HG03097 (cell line): Measurements from ENCODE around the gene ZNF181.
"Not testable (repeated sequence)": the region's sequence is repeated elsewhere in the genome, so short reads cannot be mapped to it uniquely, and the experiment has no call there.

ENCODE experiments used
- ATAC-seq: cut with Tn5 transposase; IDR thresholded peaks from one replicate; pipeline ENCODE4 v1.9.1; 2021; ENCODE audit not compliant: unreplicated experiment, low FRiP score

The ZNF181 gene

DNA sequence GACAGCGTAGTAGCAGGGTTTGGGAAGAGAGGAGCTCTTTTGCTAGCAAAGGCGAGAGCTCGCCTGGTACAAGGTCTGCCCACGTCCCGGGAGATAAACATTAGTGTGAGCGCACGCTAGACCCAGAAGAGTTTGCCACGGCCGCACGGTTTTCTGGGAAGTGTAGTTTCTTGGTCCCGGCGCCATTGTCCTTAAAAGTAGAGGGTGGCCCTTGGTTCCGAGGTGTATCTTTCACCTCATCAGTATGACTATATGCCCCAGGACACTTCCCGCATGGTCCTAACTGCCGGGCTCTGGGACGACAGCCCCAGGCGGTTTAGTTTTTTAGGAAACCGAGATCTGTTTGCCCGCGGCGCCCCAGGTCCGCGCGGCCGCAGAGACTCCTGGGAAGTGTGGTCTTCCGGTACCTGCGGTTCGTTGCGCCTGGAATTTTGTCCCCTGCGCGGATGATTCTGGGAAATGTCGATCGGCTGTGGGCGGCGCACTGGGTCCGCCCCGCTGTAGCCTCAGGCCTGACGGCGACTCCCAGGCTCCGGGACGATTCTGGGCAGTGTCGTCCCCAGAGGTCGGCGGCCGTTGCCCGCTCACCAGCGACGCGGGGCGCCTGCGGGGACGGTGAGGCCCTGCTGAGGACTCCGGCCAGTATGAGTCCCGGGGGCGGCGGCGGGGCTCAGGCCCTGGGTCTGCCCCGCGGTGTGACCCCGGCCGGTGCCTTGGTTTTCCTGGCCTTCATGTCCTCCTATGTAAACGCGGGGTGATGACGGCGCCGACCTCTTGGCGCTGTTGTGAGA lies at the start of gene ZNF181:
TSS of gene ZNF181 (plus strand) at position 498 of the 791 bp plus-strand sequence. CDS start 795 bp downstream, outside the sequence.
- peak; percentile 79 for ATAC-seq

- ATAC-seq = not testable (repeated sequence)
These were observed 48.8 kb upstream of the ZNF181 start for GRCh38 chr19:34685266-34685665.

DNA sequence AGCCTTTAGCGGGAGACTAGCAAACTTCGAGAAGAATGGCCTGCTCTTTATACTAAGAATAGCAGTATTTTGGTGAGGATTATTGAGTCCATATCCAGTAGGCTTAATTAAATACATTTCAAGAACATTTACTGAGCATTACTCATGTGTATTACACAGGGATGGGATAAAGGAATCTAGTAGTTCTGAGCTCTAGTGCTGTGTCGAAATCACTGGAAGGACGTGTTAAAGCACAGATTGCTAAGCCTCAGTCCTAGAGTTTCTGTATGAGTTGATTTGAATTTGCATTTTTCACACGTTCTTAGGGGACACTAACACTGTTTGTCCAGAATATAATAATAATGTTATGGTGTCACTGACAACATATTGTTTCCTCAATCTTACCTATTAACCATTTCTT lies 47.6 kb upstream of the ZNF181 start:
- no peak for ATAC-seq

- no peak for ATAC-seq
These were observed 46.7 kb upstream of the ZNF181 start for GRCh38 chr19:34687348-34687747.

- no peak for ATAC-seq
These were observed 45.5 kb upstream of the ZNF181 start for GRCh38 chr19:34688592-34688991.

- no peak for ATAC-seq
These were observed 43.7 kb upstream of the ZNF181 start for GRCh38 chr19:34690372-34690771.

DNA sequence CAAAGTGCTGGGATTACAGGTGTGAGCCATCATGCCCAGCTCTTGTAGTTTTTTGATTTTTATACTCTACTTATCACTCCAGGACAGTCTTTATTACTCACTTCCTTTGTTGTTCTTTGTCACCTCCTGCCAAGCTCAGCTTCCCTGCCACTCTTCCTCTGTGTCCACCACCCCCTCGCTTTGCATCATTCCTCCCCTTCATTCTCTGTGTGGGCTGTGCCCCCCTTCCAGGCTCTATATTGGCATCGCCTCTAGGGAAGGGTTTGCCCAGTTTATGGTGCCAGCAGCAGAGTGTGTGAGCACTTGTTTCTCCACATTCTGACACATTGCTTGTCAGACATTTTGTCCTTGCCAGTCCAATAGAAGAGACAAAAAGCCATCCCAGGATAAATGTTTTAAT lies 41.5 kb upstream of the ZNF181 start:
- ATAC-seq = no peak

DNA sequence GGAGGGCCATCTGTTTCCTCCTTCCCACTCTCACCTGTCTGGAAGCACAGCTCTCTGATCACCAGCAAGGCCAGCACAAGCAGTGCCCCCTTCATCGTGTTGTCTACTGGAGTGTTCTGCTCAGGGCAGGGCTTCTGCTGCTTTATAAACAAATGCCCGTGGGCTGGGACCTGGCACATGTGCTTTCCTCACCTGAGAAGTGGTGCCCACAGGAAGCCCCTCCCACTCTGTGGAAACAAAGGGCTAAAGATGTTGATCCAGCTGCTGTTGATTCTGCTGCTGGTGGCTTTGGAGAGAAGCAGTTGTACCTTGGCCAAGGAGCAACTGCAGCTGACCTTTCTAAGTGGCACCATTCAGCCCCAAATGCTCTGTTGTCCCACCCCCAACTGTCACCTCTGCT lies 26.4 kb upstream of the ZNF181 start:
- ATAC-seq = no peak

GRCh38 chr19:34711890-34712289 lies 22.2 kb upstream of the ZNF181 start:
- no peak for ATAC-seq

DNA sequence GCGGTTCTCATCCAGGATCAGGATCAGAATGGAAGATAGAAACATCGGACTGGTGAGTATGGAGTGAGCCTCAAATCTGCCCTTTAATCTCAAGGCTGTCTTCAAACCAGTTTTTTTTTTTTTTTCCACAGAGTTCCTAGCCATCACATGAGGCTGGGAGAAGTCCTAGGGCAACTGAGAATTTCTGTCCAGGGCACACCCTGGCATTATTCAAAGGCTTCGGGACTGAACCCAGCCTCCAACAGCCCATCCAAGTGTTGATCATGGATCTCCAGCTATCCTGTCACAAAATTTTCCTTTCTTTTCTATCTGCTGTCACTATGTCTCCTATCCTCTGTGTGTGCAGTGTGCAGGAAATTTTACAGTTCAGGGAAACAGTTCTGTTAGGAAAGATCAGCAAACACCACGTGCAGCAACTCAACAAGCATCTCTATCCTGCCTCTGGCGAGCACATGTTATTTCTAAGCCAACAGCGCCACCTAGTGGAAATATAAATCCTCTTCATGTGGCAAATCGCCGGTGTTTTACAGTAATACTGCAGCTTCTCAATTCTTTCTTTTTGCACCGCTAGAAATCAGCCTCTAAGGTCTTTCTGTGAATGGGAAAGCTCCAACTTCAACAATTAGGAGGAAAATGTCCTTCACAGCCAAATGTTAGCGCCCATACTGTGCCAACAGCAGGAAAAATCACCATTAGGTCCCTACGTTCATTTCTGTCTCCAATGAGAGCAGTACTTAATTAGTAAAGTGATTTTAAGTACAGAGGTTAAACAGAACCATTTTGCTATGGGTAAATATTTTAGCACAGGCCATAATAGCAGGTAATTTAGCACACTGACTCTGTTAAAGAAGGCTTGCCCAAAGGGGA lies 21.4 kb upstream of the ZNF181 start:
- ATAC-seq = no peak

- no peak for ATAC-seq
These were observed 20.8 kb upstream of the ZNF181 start for GRCh38 chr19:34713262-34713637.

- ATAC-seq = no peak
These were observed 18.7 kb upstream of the ZNF181 start for GRCh38 chr19:34715357-34715756.

GRCh38 chr19:34722353-34722752 lies 11.7 kb upstream of the ZNF181 start:
- ATAC-seq = no peak

DNA sequence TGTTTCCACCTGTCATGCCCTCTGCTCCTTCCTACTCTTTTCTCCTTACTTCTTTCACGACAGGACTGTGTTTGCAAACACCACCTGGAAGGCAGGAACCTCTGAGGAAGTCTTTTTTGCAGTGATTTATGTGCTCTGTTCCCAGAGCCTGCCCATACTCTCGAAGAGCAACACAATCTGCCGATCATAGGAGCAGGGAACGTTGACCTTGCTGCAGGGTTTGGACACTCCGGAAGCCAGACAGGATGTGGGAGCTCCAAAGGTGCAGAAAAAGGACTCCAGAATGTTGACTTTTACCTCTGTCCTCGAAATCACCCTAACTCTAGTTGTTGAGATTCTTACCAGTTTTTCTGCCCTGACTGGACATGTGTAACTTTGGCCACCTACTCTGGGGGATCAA lies 8.6 kb upstream of the ZNF181 start:
- ATAC-seq = no peak

DNA sequence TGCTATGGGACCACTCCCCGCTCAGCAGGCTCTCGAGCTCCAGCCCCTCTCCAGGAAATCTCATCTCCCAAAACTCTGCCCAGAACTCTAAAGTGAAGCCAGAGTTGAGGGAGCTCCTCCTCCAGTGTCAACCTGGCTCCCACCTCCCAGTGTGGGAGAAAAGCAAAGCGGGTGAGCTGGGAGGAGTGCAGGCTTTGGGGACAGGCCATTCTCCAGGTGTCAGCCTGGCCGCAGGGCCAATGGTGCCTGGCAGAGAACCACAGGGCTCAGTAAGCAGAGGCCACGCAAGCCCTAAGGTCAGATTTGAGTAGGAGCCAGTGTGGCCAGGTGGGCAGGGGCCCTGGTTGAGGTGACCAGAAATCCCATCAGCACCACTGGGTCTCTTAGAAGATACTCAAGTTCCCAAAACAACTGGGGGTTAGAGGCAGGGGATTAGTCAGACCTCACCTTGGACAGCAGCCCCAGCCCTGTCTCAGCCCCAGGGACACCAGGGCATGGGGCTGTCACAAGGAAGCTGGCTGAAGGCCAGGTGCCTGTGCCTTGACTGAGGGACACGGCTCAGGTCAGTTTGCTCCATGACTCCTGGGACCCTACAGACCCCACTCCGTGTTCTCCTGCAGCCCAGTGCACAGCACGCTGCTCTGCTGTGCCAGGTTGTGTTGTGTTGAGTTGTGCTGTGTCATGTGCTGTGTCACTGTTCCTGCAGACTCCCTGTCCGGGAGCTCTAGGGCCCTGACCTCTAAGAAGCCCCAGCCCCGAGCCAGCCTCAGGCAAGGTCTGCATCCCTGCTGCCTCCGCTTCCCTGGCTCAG lies 2.8 kb upstream of the ZNF181 start:
- ATAC-seq = no peak

DNA sequence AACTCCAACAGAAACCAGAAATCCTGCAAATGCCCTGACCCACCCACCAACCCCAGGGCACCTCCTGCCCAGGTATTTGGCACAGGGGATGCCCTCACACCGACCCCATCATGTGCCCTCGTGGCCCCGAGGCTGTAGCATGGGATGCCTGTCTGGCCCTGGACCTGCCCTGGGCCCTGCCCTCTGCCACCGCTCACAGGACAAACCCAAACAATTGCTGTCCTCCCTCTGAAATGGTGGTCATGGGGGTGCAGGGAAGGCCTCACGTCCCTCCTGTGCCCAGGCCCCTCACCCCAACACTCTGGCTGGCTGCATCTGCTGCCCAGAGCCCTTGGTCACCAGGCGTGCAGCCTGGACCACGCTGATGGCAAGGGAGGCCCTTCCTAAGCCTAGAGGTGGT lies 2.1 kb upstream of the ZNF181 start:
- no peak for ATAC-seq

- no peak for ATAC-seq
These were observed 1.3 kb upstream of the ZNF181 start for GRCh38 chr19:34732612-34733211.

DNA sequence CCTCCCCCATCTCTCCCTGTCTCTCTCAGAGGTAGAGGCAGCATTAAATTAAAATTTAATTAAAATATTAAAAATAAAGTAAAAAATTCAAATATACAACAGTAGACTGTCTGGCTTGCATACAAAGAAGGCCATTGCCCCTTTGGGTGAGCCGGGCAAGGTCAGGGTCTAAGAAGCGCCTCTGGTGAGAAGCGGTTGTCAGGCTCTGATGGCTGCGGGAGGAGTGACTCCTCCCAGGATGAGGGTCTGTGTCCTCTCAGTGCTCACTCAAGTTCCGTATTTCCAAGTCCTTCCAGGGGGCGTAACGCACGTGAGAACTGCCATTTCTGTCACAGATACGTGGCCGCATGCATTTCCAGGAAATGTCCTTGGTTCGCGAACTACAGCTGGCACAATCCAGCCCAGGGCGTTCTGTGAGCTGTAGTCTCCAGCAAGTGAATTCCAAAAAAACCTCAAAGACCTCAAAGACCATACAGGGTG lies 737 bp upstream of the ZNF181 start:
- peak; percentile 11 for ATAC-seq

DNA sequence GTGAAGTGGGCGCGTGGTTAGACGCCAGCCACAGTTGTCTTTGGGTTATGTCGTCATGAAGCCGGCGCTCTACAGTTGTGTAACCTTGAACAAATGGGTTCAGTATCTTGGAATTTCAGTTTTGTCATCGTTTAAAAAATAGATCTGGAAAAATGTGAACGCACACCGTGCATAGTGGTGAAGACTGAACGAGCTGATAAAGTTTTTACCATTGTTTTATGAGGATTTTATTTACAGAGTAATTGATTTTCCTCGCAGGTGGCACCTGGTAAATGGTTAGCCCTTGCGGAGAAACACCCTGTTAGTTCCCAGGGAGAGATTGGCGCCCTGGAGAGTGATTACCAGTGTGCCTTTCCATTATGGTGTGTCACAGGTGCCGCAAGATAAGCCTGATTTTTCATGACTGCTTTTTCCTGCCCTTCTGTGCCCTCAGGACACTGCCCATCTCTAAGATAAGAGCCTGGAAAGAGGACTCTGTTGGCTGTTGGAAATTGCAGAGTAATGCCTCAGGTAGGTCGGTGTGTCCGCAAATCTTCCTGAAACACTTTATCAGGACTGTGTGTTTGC lies 577 bp downstream of the ZNF181 start:
- no peak for ATAC-seq
